CD14-positive monocyte (primary cell): ENCODE results near the gene STARD5. TPM values are rescaled to one million over a fixed set of nuclear protein-coding genes. Genes with fewer than 3 reads are reported as not detected.
A peak's percentile ranks its signal among the peaks of the same experiment; 100 is the strongest.

Experiments used
- DNase-seq, 3 donors: peaks; one replicate each; pipeline ENCODE4 v3.0.0-alpha.2; 2011 to 2022
- H2AFZ ChIP-seq: 2 replicates; pipeline ENCODE4 v1.6.0; 2012; ENCODE audit warnings: mild to moderate bottlenecking, low read depth, low read length, inconsistent platforms; ENCODE audit not compliant: insufficient read depth, poor library complexity, severe bottlenecking
- H3K27ac ChIP-seq, 2 donors: 1 replicate in 1 of 2; 2 replicates in 1 of 2; pipeline ENCODE4 v1.5.1; 2012 to 2013; ENCODE audit warnings: low read length in 2 of 2, control low read depth in 1 of 2, inconsistent platforms in 1 of 2, low read depth in 1 of 2, mild to moderate bottlenecking in 1 of 2
- H3K27me3 ChIP-seq, 2 donors: one replicate each; pipeline versions ENCODE4 v1.6.0 to v1.6.1; 2011 to 2013; ENCODE audit warnings: low read length in 2 of 2; ENCODE audit not compliant: control insufficient read depth in 2 of 2, insufficient read depth in 2 of 2
- H3K36me3 ChIP-seq, 2 donors: replicated peaks in 1 of 2; 1 replicate in 1 of 2; 2 replicates in 1 of 2; pipeline versions ENCODE4 v1.5.1 to v1.6.1; 2012 to 2013; ENCODE audit warnings: low read length in 2 of 2, control low read depth in 1 of 2, inconsistent platforms in 1 of 2, mild to moderate bottlenecking in 1 of 2; ENCODE audit not compliant: insufficient read depth in 2 of 2, control insufficient read depth in 1 of 2
- H3K4me1 ChIP-seq, 2 donors: 1 replicate in 1 of 2; 2 replicates in 1 of 2; pipeline versions ENCODE4 v1.5.1 to v1.6.1; 2012 to 2013; ENCODE audit warnings: low read length in 2 of 2, control low read depth in 1 of 2, inconsistent platforms in 1 of 2, mild to moderate bottlenecking in 1 of 2, moderate library complexity in 1 of 2; ENCODE audit not compliant: insufficient read depth in 2 of 2, control insufficient read depth in 1 of 2
- H3K4me2 ChIP-seq: replicated peaks from 2 replicates; pipeline ENCODE3; 2012; ENCODE audit warnings: low read length, moderate library complexity, mild to moderate bottlenecking; ENCODE audit not compliant: poor library complexity, severe bottlenecking; ENCODE audit errors: extremely low read depth
- H3K4me3 ChIP-seq, 3 experiments: fragments of 200-600 bp in 1 of 3; sonication (generic) in 1 of 3; replicated peaks in 1 of 3; 1 replicate in 2 of 3; 2 replicates in 1 of 3; pipeline ENCODE4 v1.5.1; 2011 to 2013; ENCODE audit warnings: low read length in 3 of 3, mild to moderate bottlenecking in 3 of 3, control low read depth in 2 of 3, low read depth in 2 of 3, inconsistent platforms in 1 of 3, moderate library complexity in 1 of 3
- H3K79me2 ChIP-seq: 2 replicates; pipeline ENCODE4 v1.6.0; 2012; ENCODE audit warnings: mild to moderate bottlenecking, control low read depth, inconsistent platforms, low read length, moderate library complexity; ENCODE audit not compliant: insufficient read depth
- H3K9ac ChIP-seq: 2 replicates; pipeline ENCODE4 v1.6.0; 2017; ENCODE audit warnings: low read length, mild to moderate bottlenecking; ENCODE audit not compliant: insufficient read depth, poor library complexity, severe bottlenecking
- H3K9me3 ChIP-seq, 2 donors: replicated peaks in 1 of 2; 1 replicate in 1 of 2; 2 replicates in 1 of 2; pipeline versions ENCODE4 v1.5.1 to v1.6.1; 2012 to 2013; ENCODE audit warnings: low read length in 2 of 2, control low read depth in 1 of 2; ENCODE audit not compliant: control insufficient read depth in 1 of 2, insufficient read depth in 1 of 2
- H4K20me1 ChIP-seq: 2 replicates; pipeline ENCODE4 v1.6.0; 2012; ENCODE audit warnings: mild to moderate bottlenecking, low read length, control low read depth, moderate library complexity; ENCODE audit not compliant: insufficient read depth
- H3K27ac Mint-ChIP-seq, 7 donors: one replicate each; pipeline ENCODE4 v1.8.0; 2020; ENCODE audit warnings: mild to moderate bottlenecking in 7 of 7, mixed read lengths in 7 of 7, moderate library complexity in 6 of 7, inconsistent platforms in 2 of 7
- H3K27me3 Mint-ChIP-seq, 3 donors: one replicate each; pipeline ENCODE4 v1.8.0; 2021 to 2022; ENCODE audit warnings: low read depth in 3 of 3, mild to moderate bottlenecking in 3 of 3, mixed read lengths in 3 of 3, moderate library complexity in 3 of 3, inconsistent platforms in 1 of 3
- H3K36me3 Mint-ChIP-seq, 2 donors: one replicate each; pipeline ENCODE4 v1.8.0; 2020; ENCODE audit warnings: mixed read lengths in 2 of 2, inconsistent platforms in 1 of 2, mild to moderate bottlenecking in 1 of 2
- H3K4me1 Mint-ChIP-seq: one replicate; pipeline ENCODE4 v1.8.0; 2020; ENCODE audit warnings: mild to moderate bottlenecking, mixed read lengths
- H3K4me3 Mint-ChIP-seq, 2 donors: one replicate each; pipeline ENCODE4 v1.8.0; 2020; ENCODE audit warnings: mild to moderate bottlenecking in 2 of 2, mixed read lengths in 2 of 2, moderate library complexity in 1 of 2
- H3K9me3 Mint-ChIP-seq, 7 donors: one replicate each; pipeline ENCODE4 v1.8.0; 2020 to 2022; ENCODE audit warnings: mixed read lengths in 7 of 7, mild to moderate bottlenecking in 6 of 7, moderate library complexity in 6 of 7, inconsistent platforms in 2 of 7
- CTCF ChIP-seq: fragments of 200-600 bp; IDR thresholded peaks from one replicate; pipeline ENCODE4 v1.8.0; 2022; ENCODE audit warnings: antibody characterized with exemption, mild to moderate bottlenecking
- WGBS: methylation state at CpG from one replicate; pipeline ENCODE4 v1.1.5; 2013; ENCODE audit warnings: missing lambda C conversion rate; ENCODE audit not compliant: insufficient coverage; 5-methylcytosine and 5-hydroxymethylcytosine counted together
- intact Hi-C, 2 donors: fragments of 100-400 bp; cut with micrococcal nuclease; formaldehyde crosslinking; loops; one replicate each; pipeline versions ENCODE4 v1.15.0 to v1.15.1; 2023
- polyA plus RNA-seq, 3 donors: library from polyadenylated mRNA; depleted of rRNA in 1 of 3; unstranded in 2 of 3; stranded (reverse) in 1 of 3; fragments of 300-500 nt in 2 of 3; fragments of >200 nt in 1 of 3; fragmentation: Illumina TruSeq in 2 of 3; gene quantifications; 1 replicate in 2 of 3; 2 replicates in 1 of 3; pipeline ENCODE4 v1.2.3, GENCODE V29; 2012 to 2021

STARD5 gene
- polyA plus RNA-seq, 3 donors: 1.5 to 15.1 (median 2.5) TPM

GRCh38 chr15:81292523-81293001 is 31.4 kb downstream of the STARD5 start:
- Histone ChIP-seq H3K9ac (peak overlapping the region; percentile 22), H3K4me2 (no peak overlapping the region), H3K4me3 (no peak overlapping the region), H4K20me1 (no peaks in the 10 kb centered on the region), H3K79me2 (peaks cover 22% of the 10 kb centered on the region), H3K4me1 (peaks cover 45 to 55% of the 10 kb centered on the region in 2 donors), H3K9me3 (no peaks in the 10 kb centered on the region), H3K27me3 (no peaks in the 10 kb centered on the region), H3K27ac (peak overlapping the region; percentile 93 to 97), H2AFZ (no peak overlapping the region), H3K36me3 (no peaks in the 10 kb centered on the region)
- Mint-ChIP-seq H3K4me1 (peaks cover 64% of the 10 kb centered on the region), H3K36me3 (peaks cover 0 to 7% of the 10 kb centered on the region in 2 donors), H3K9me3 (no peaks in the 10 kb centered on the region), H3K27me3 (peaks cover 0 to 10% (median 2%) of the 10 kb centered on the region in 3 donors), H3K4me3 (no peak overlapping the region), H3K27ac (peak overlapping the region; percentile 72 to 99 (median 99))
- peak in 1 of 3 donors; percentile 71 for DNase-seq
- TF ChIP-seq CTCF: no peak
- 80% methylated on average over 11 of the region's 12 CpGs for WGBS
- intact Hi-C loops: loop anchor here in 1 of 2 donors (10.0 kb wide), 1 partner anchor 288 kb away; the partner anchor contains the start of gene TLNRD1

- 50% methylated on average over 2 of the region's 5 CpGs for WGBS
- Mint-ChIP-seq H3K4me3 (no peak overlapping the region), H3K27ac (peak overlapping the region in 3 of 7 donors; percentile 28 to 99 (median 99))
These were observed 31.9 kb downstream of the STARD5 start for GRCh38 chr15:81291916-81292522.

More at GRCh38 chr15:81291916-81292522, 31.9 kb downstream of the STARD5 start:
- Mint-ChIP-seq H3K27me3 (peaks cover 0 to 11% (median 2%) of the 10 kb centered on the region in 3 donors), H3K4me1 (peaks cover 65% of the 10 kb centered on the region), H3K9me3 (peaks cover 0 to 2% (median 0%) of the 10 kb centered on the region in 7 donors), H3K36me3 (peaks cover under 1 to 3% of the 10 kb centered on the region in 2 donors)
- H3K4me3 ChIP-seq: no peak overlapping the region
- no peaks in the 10 kb centered on the region for H3K9me3 ChIP-seq
- no peak for TF ChIP-seq CTCF
- peaks cover 46 to 53% of the 10 kb centered on the region in 2 donors for H3K4me1 ChIP-seq
- no peak overlapping the region for H3K27ac ChIP-seq
- intact Hi-C loops: loop anchor here in 1 of 2 donors (10.0 kb wide), 1 partner anchor 287 kb away; the partner anchor contains the start of gene TLNRD1
- H4K20me1 ChIP-seq: no peaks in the 10 kb centered on the region
- H3K36me3 ChIP-seq: no peaks in the 10 kb centered on the region
- no peak overlapping the region for H2AFZ ChIP-seq
- peaks cover 17% of the 10 kb centered on the region for H3K79me2 ChIP-seq
- H3K27me3 ChIP-seq: no peaks in the 10 kb centered on the region
- no peak overlapping the region for H3K9ac ChIP-seq
- no peak overlapping the region for H3K4me2 ChIP-seq
- DNase-seq: no peak
